Neural cell (in vitro differentiated cells): ENCODE data around the gene ZBTB14.

Source experiments
- EZH2 ChIP-seq: fragments of 200-600, 300-800 bp; shearing (Covaris generic), sonication (generic); IDR thresholded peaks from 2 replicates; pipeline ENCODE4 v1.6.1; 2014; ENCODE audit warnings: antibody characterized with exemption, low read length, borderline replicate concordance, mild to moderate bottlenecking; ENCODE audit not compliant: insufficient read depth, poor library complexity, severe bottlenecking
- POLR2AphosphoS5 ChIP-seq: IDR thresholded peaks from 2 replicates; pipeline ENCODE4 v1.6.1; 2012
- RAD21 ChIP-seq: fragments of 450-650 bp; conservative IDR thresholded peaks from 2 replicates; pipeline ENCODE4 v1.6.1; 2014; ENCODE audit warnings: antibody characterized with exemption, mild to moderate bottlenecking, moderate library complexity
- SMC3 ChIP-seq: fragments of 450-650 bp; conservative IDR thresholded peaks from 2 replicates; pipeline ENCODE4 v1.6.1; 2014; ENCODE audit warnings: antibody characterized with exemption, mild to moderate bottlenecking, moderate library complexity; ENCODE audit not compliant: poor library complexity
- TF ChIP-seq, protein P1 (sequence below): fragments of 450-650 bp; IDR thresholded peaks from 2 replicates; pipeline ENCODE4 v1.5.1; 2014; ENCODE audit warnings: antibody characterized with exemption, mild to moderate bottlenecking, moderate library complexity; ENCODE audit not compliant: poor library complexity, severe bottlenecking
- TF ChIP-seq, protein P2 (sequence below): IDR thresholded peaks from 2 replicates; pipeline ENCODE4 v1.6.1; 2012; ENCODE audit warnings: borderline replicate concordance

DNA sequence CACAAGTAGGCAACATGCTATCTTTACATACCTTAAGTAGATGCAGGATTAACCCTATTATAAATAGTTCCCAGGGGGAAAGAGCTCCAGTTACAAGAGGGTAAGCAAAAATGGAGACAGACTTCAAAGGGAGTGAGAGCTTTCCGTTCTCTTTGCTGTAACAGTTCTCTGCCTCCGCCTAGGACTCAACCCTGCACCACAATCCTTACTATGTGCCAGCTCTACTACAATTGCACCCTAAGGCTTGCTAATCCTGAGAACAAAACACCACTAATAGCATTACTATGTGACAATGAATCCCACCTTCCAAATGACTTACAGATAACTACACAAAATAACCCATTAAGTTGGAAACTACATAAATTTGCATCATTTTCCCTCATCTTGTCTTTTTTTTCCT lies 7.7 kb downstream of the ZBTB14 start:
- TF ChIP-seq, protein P1, sequence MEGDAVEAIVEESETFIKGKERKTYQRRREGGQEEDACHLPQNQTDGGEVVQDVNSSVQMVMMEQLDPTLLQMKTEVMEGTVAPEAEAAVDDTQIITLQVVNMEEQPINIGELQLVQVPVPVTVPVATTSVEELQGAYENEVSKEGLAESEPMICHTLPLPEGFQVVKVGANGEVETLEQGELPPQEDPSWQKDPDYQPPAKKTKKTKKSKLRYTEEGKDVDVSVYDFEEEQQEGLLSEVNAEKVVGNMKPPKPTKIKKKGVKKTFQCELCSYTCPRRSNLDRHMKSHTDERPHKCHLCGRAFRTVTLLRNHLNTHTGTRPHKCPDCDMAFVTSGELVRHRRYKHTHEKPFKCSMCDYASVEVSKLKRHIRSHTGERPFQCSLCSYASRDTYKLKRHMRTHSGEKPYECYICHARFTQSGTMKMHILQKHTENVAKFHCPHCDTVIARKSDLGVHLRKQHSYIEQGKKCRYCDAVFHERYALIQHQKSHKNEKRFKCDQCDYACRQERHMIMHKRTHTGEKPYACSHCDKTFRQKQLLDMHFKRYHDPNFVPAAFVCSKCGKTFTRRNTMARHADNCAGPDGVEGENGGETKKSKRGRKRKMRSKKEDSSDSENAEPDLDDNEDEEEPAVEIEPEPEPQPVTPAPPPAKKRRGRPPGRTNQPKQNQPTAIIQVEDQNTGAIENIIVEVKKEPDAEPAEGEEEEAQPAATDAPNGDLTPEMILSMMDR, result no peak
- TF ChIP-seq RAD21 (no peak), SMC3 (no peak), EZH2 (no peak), POLR2AphosphoS5 (no peak)
- TF ChIP-seq, protein P2, sequence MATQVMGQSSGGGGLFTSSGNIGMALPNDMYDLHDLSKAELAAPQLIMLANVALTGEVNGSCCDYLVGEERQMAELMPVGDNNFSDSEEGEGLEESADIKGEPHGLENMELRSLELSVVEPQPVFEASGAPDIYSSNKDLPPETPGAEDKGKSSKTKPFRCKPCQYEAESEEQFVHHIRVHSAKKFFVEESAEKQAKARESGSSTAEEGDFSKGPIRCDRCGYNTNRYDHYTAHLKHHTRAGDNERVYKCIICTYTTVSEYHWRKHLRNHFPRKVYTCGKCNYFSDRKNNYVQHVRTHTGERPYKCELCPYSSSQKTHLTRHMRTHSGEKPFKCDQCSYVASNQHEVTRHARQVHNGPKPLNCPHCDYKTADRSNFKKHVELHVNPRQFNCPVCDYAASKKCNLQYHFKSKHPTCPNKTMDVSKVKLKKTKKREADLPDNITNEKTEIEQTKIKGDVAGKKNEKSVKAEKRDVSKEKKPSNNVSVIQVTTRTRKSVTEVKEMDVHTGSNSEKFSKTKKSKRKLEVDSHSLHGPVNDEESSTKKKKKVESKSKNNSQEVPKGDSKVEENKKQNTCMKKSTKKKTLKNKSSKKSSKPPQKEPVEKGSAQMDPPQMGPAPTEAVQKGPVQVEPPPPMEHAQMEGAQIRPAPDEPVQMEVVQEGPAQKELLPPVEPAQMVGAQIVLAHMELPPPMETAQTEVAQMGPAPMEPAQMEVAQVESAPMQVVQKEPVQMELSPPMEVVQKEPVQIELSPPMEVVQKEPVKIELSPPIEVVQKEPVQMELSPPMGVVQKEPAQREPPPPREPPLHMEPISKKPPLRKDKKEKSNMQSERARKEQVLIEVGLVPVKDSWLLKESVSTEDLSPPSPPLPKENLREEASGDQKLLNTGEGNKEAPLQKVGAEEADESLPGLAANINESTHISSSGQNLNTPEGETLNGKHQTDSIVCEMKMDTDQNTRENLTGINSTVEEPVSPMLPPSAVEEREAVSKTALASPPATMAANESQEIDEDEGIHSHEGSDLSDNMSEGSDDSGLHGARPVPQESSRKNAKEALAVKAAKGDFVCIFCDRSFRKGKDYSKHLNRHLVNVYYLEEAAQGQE, result no peak
